ENCODE data around the gene BHLHA15.

BHLHA15 gene

DNA sequence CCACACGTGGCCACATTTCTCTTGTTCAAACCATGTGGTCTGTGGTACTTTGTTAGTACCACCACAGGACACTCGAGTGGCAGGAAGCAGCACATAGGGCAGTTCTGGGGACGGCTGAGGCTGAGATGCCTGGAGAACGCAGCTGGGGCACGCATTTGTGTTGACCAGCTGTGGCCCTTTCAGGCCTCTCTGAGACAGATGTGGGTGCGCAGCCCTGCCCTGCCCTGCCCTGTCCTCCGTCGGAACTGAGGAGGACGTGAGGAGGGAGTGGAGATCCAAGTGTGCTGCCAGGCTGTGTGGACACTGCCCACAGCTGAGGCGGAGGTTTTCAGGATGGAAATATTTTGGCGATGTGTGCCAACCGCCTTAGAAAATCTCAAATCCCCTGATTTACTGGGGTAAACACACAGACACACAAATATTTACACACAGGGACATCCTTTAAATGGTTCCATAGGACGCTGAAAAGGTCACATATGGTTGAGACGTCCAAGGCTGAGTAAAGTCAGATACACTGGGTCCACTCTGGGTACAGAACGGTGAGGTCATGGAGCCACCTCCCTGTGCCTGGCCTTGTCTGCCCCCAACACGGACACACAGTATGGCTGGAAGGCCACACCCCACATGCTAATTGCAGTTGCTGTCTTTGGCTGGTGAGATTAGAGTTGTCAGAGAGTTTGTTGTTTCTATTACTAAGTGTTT, 14.8 kb downstream of the BHLHA15 start:
- no peak for DNase-seq (ENCODE audit: low read depth in 2 of 2)

- no peak for DNase-seq (ENCODE audit: low read depth in 2 of 2)
Observed at GRCh38 chr7:98227939-98228338, 16.7 kb downstream of the BHLHA15 start.

DNA sequence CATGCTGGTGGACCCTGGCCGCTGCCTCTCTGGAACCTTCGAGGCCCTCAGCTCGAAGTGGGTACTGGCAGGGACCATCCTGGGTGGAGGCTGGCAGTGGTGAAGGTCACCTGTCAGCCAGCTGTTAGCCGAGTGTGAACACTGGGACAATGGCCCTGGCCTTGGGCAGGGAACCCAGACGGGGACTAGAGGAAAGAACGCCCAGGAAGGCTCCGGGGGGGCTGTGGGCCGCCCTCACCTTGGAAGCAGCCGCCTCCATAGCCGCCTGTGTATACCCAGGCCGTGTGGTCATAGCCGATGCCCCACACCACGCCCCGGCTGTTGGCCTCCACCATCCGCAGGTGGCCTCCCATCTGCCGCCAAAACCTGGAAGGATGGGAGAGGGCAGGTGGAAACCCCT, 17.6 kb downstream of the BHLHA15 start:
- DNase-seq (ENCODE audit: low read depth in 2 of 2) = no peak

DNA sequence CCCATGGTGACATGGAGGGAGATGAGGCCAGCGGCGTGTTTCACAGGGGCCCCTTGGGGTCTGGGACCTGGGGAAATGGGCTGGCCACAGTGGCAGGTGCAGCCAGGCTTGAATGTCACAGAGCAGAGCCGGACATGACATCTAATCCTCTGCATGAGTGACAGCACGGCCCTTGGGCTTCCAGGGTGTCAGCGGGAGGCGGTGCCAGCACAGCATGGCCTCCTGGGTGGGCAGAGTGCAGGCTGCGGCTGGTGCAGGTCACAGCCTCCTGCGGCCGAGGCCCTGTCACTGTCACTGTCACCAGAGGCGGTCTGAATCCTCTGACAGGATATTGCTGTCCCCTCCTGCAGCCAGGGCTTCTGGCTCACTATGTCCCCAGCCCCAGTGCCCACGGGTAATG, 18.2 kb downstream of the BHLHA15 start:
- DNase-seq (ENCODE audit: low read depth in 2 of 2) = no peak

- DNase-seq (ENCODE audit: low read depth in 2 of 2) = no peak
Observed at GRCh38 chr7:98229991-98230745, 18.9 kb downstream of the BHLHA15 start.

DNA sequence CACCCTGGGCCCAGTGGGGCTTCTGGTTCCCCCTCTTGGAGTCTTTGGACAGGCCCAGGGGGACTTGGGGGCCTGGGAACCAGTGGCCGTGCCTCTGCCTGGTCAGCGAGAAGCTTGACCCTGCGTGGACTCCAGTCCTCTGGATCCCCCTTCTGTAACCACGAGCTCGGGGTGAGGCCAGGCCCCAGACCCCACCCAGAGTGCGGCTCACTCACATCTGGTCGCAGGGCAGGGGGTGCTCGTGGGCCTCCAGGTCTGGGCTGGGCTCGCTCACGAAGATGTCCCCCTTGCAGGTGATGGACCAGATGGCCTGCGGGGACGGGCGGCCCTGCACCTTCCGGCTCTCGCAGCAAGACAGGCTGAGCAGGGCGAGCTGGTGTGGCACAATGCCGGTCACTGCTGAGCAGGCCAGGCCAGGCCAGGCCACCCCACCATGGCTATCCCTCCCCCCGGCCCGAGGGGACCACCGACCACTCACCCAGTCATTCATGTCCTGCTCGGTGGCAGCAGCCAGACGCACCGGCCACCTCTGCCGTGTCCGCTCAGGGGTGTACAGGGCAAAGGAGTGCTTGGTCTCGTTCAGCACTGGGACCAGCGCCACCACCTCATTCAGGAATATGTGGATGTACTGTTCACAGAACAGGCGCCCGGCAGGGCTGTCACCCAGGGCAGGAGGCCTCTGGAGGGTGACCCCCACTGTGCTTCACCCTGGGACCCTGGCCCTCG, 19.7 kb downstream of the BHLHA15 start:
- no peak for DNase-seq (ENCODE audit: low read depth in 2 of 2)

- DNase-seq (ENCODE audit: low read depth in 2 of 2) = no peak
Observed at GRCh38 chr7:98231493-98232262, 20.4 kb downstream of the BHLHA15 start.

DNA sequence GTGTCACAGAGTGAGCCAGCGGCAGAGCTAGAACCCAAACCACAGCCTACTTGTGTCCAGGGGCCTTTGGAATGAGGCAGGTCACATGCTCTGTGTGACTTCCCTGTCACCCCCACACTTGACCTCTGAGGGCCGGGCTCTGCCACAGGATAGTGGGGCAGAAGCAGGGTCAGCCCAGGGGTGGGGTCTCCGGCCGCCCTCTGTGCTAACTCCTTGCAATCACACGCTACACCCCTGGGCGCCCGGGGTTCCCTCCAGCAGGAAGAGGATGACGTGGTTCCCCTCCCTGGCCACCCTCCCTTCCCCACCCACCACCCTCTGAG, 21.0 kb downstream of the BHLHA15 start:
- no peak for DNase-seq (ENCODE audit: low read depth in 2 of 2)

DNA sequence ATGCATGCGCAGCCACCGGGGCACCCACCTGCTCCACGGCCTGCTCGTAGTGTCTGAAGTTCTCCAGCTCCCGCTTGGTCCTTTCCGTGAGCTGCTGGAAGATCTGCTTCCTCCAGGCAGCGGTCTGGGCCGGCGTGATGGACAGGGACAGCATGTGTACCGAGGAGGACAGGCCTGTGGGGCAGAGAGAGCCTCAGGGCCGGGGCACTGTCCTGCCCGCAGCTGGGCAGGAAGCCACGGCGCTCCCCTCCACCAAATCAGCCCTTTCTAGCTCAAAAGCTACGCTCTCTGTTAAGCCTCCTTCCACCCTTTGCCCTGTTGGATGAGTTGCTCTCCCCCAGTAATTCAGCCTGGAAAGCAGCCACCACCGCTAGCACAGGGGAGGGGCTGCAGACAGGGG, 21.6 kb downstream of the BHLHA15 start:
- DNase-seq (ENCODE audit: low read depth in 2 of 2) = no peak

GRCh38 chr7:98233219-98234070, 22.2 kb downstream of the BHLHA15 start:
- no peak for DNase-seq (ENCODE audit: low read depth in 2 of 2)

GRCh38 chr7:98234429-98235147, 23.3 kb downstream of the BHLHA15 start:
- DNase-seq (ENCODE audit: low read depth in 2 of 2) = no peak

DNA sequence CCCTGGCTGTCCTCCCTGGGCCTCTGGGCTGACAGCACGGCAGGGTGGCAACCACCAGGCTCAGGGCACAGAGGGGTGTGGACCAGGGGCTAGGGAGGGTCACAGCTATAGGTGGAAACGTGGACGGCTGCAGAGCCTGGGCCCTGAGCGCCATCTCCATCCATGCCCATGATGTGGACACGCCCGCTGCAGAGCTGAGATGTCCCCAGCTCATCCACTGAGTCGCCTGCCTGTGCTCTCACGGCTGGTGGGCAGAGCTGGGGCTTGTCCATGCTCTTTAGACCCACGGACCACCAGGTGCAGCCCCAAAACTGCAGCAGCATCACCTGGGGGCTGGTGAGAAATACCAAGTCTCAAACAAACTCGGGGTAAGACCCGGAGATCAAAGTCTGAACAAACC, 24.7 kb downstream of the BHLHA15 start:
- no peak for DNase-seq (ENCODE audit: low read depth in 2 of 2)

GRCh38 chr7:98236355-98237185, 25.3 kb downstream of the BHLHA15 start:
- DNase-seq (ENCODE audit: low read depth in 2 of 2) = no peak

DNA sequence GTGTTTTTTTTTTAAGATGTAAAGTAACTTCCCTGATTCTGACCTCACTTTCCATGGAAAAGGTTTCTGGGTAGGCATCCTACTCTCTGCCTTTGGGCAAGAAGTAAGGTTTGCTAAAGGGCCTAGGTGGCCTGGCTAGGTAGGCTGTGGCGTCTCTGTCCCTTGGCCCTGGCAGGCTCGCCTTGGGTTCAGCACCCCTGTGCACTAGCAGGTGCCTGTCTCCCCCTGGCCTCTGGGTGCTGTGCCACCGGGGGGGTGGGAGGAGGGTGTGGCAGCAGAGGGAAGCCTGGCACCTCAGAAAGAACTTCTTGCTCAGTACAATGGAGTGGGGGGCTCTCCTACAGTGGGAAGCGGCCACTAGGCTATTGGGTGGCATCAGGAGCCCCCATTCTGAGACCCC, 26.8 kb downstream of the BHLHA15 start:
- DNase-seq (ENCODE audit: low read depth in 2 of 2) = no peak

DNA sequence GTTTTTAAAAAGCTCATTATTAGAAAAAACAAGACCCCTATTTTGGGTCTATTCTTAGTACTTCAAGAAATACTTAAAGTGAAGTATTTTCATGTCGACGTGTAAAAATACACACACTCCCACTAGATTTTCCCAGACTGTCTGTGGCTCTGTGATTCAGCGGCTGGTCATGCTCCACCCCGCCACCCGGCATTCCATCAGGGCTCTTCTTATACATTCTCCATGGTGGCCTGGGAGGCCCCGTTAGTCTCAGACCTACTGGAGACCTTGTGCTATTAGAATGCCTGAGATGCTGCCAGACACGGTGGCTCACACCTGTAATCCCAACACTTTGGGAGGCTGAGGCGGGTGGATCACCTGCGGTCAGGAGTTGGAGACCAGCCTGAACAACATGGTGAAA, 27.7 kb downstream of the BHLHA15 start:
- DNase-seq (ENCODE audit: low read depth in 2 of 2) = no peak

GRCh38 chr7:98240961-98241673, 29.9 kb downstream of the BHLHA15 start:
- no peak for DNase-seq (ENCODE audit: low read depth in 2 of 2)

- no peak for DNase-seq (ENCODE audit: low read depth in 2 of 2)
Observed at GRCh38 chr7:98241674-98242241, 30.5 kb downstream of the BHLHA15 start.

- no peak for DNase-seq (ENCODE audit: low read depth in 2 of 2)
Observed at GRCh38 chr7:98242342-98242741, 31.1 kb downstream of the BHLHA15 start.

- no peak for DNase-seq (ENCODE audit: low read depth in 2 of 2)
Observed at GRCh38 chr7:98242934-98243333, 31.7 kb downstream of the BHLHA15 start.
